ENCODE measurements around the gene COL4A2. TPM values are rescaled to one million over a fixed set of nuclear protein-coding genes. Genes with fewer than 3 reads are reported as not detected.

Gene COL4A2
- total RNA-seq: 154 and 175 TPM in 2 replicates

DNA sequence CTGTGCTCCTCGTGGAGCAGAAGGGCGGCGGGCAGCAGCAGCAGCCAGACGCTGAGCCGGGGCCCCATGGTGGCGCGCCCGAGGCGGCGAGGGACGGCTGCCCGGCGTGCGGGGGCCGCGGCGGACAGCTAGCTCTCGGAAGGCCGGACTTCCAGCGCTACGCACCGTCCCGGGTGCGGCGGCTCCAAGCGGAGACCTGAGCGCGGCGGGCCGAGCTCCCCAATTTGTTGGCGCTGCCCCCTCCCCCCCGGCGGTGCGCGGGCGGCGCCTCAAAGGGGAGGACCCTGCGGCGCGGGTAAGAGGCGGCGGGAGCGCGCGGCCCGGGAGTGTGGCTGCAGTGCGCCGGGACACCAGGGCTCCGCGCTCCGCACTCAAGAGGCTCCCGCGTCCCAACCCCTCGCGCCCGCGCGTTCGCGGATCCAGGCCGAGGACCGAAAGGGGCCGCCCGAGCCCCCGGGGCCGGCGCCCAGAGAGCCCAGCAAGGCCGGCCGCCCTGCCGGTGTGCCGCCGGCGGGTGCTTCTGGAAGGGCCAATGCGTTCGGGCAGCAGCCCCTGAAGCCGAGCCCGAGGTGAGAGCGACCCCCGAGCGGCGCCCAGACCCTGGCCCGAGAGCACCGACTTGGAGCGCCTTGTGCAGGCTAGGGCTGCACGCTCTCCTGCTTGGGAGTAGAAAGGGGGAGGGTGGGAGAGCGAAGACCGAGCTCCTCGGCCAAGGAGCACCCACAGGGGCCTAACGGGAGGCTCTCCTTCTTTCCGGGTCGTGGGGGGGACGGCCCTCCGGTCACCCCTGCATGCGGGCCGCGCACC, at the start of gene COL4A2, which contains the start of gene COL4A1:
Gene COL4A2, plus strand, starts transcription at position 325 of the 807 bp plus-strand sequence. CDS start 620 bp downstream, outside the sequence.
Gene COL4A1, minus strand, starts transcription at position 198 of the 807 bp plus-strand sequence. Its CDS starts 130 bp downstream, at position 68.

DNA sequence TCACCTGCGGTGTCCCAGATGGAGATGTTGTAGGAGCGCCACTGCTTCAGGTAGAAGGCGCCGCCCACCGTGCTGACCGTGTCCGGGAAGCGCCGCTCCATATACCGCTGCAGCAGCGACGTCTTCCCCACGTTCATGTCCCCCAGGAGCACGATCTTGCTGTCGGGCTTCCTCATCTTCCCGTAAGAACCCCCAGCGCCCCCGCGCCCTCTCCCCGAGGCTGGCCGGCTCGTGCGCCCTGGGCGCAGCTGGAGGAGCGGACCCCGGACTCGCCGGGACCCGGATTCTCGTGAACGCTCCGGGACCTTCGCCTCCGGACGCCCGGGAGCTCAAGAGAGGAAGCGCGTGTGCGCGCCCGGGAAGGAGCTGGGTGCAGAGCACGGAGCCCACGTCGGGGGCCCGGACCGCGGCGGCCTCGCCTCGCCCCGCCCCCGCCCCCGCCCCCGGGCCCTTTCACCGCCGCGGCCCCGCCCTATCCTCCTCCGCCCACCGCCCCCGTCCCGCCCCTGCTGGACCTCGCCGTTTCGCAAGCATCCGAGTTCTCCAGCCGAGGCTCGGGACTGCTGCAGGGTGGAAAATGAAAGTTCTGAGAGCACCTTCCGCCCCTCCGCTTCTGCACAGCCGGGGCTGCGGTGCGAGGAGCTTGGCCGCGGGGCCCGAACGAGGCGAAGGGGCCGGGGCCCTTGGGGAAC, 254.4 kb downstream of the COL4A2 start, which contains the start of gene RAB20:
Gene RAB20, minus strand, starts transcription at position 379 of the 692 bp plus-strand sequence. Its CDS starts 203 bp downstream, at position 176.

Other genes starting within 250 kb of the COL4A2 start
- gene COL4A1, start 127 bp upstream of the COL4A2 start, total RNA-seq: 80.3 and 108 TPM in 2 replicates

Data from airway epithelial cell (primary cell).